Hippocampal formation (tissue), 2 donors: ENCODE results near the gene CEP126.
"Not testable (repeated sequence)": the region's sequence is repeated elsewhere in the genome, so short reads cannot be mapped to it uniquely, and the experiment has no call there.

Source experiments
- DNase-seq, 2 donors: peaks; one replicate each; lab custom pipeline; 2025; lab: John Stamatoyannopoulos, UW

The CEP126 gene

GRCh38 chr11:101940901-101941520 lies 26.2 kb downstream of the CEP126 start:
- no peak for DNase-seq

- DNase-seq: no peak
Measured at GRCh38 chr11:101944923-101945322, 30.1 kb downstream of the CEP126 start.

- DNase-seq: no peak
Measured at GRCh38 chr11:101945448-101945847, 30.6 kb downstream of the CEP126 start.

GRCh38 chr11:101949680-101950220 lies 34.9 kb downstream of the CEP126 start:
- no peak for DNase-seq

- no peak for DNase-seq
Measured at GRCh38 chr11:101955278-101955677, 40.5 kb downstream of the CEP126 start.

GRCh38 chr11:101955701-101956100 lies 40.9 kb downstream of the CEP126 start:
- DNase-seq: no peak

GRCh38 chr11:101960231-101960630 lies 45.4 kb downstream of the CEP126 start:
- DNase-seq: no peak

- not testable (repeated sequence) for DNase-seq
Measured at GRCh38 chr11:101964200-101964599, 49.4 kb downstream of the CEP126 start.

- DNase-seq: no peak
Measured at GRCh38 chr11:101974255-101974654, 59.4 kb downstream of the CEP126 start.

- no peak for DNase-seq
Measured at GRCh38 chr11:101974771-101975170, 60.0 kb downstream of the CEP126 start.

- DNase-seq: no peak
Measured at GRCh38 chr11:101975734-101976133, 60.9 kb downstream of the CEP126 start.

GRCh38 chr11:101987370-101987769 lies 72.6 kb downstream of the CEP126 start:
- no peak for DNase-seq

- no peak for DNase-seq
Measured at GRCh38 chr11:101993172-101993571, 78.4 kb downstream of the CEP126 start.

- DNase-seq: not testable (repeated sequence)
Measured at GRCh38 chr11:101994052-101994469, 79.3 kb downstream of the CEP126 start.

GRCh38 chr11:101996111-101996510 lies 81.3 kb downstream of the CEP126 start:
- DNase-seq: no peak

- no peak for DNase-seq
Measured at GRCh38 chr11:102001657-102002338, 87.0 kb downstream of the CEP126 start.

GRCh38 chr11:102004220-102004619 lies 89.4 kb downstream of the CEP126 start:
- no peak for DNase-seq

- no peak for DNase-seq
Measured at GRCh38 chr11:102005306-102005705, 90.5 kb downstream of the CEP126 start.

GRCh38 chr11:102006835-102007566 lies 92.2 kb downstream of the CEP126 start:
- DNase-seq: no peak

GRCh38 chr11:102007567-102008437 lies 93.0 kb downstream of the CEP126 start:
- peak in 1 of 2 donors; percentile 80 for DNase-seq

GRCh38 chr11:102010776-102011494 lies 96.1 kb downstream of the CEP126 start:
- no peak for DNase-seq
